HG03025 (cell line): ENCODE data around the gene STN1.

ENCODE experiments used
- ATAC-seq: cut with Tn5 transposase; IDR thresholded peaks from one replicate; pipeline ENCODE4 v1.9.1; 2021; ENCODE audit warnings: mild to moderate bottlenecking, moderate library complexity; ENCODE audit not compliant: unreplicated experiment, low FRiP score

Gene STN1

DNA sequence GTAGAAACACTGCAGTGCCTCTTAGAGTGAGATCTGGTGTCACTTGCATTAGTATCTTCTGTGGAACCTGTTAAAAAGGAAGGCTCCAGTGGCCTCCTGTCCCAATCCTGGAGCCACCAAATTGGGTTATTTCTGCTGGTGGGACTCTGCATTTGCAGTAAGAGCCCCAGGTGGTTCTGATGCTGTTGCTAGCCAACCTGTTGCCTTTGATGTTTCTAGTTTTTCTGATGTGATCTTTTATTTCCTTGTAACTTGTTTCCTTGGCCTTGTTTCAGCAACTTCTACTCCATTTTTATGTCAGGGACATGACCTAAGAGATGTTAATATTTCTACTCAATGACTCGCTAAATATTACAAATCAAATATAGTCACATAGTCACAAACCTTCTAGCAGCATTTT, 12.5 kb upstream of the STN1 start:
- no peak for ATAC-seq

DNA sequence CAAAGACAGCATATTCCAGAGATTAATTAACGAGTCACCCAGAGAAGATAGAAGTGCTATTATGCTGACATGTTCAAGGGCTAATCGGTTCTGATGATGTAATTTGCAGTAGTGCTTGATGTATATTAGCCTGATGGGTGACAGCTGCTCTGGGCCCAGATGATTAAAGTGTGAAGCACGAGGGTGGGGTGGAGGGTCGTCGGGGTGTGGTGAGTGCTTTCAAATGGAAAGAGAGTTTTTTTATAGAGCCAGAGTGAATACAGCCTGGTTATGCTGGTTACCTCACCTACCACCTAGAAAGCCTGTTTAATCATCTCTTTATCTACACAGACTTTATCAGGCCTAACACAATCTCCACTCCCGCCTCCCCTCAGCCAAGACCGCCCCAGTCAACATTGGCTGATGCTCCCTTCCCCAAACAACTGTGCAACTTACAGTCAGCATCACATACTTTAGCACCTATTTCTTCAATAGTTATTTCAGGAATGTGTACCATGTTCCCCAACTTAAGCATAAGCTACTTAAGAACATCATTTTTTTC, 11.5 kb upstream of the STN1 start:
- ATAC-seq, result no peak

DNA sequence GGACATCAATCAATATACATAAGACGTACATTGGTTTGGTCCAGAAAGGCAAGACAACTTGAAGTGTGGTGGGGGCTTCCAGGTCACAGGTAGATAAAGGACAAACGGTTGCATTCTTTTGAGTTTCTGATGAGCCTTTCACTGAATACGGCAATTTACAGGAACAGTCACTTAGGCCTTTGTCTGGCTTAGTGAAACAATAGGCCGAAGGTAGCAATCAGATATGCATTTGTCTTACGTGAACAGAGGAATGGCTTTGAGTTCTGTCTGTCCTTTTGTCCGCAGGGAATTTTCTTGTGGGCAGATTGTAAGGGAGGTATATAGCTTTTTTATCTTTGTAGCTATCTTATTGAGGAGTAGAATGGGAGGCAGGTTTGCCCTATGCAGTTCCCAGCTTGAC, 10.8 kb upstream of the STN1 start:
- no peak for ATAC-seq

DNA sequence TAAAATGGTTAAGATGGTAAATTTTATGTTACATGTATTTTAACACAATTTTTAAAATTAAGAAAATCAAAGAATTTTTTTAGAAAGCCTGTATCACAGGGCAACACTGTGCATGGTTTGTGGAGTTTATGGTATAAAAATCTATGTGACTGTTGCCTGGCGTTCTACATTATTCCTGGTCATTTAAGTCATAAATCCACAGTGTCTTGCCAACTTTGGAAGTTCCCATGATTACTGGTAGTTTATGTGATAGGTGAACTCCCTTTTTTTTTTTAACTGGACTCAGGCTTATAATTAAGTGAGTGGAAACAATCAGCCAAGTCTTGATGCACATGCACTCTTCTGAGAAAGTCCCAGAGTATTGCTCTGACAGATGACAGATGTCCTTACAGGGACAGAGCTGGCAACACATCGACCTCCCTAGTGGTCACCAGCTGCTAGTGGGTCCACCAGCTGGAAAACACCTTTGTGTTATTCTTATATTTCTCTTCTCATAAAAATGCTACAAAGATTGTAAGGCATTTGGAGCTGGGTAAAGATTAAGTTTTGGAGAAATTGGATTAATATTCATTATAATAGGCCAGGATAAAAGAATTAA, 8.8 kb upstream of the STN1 start:
- no peak for ATAC-seq

DNA sequence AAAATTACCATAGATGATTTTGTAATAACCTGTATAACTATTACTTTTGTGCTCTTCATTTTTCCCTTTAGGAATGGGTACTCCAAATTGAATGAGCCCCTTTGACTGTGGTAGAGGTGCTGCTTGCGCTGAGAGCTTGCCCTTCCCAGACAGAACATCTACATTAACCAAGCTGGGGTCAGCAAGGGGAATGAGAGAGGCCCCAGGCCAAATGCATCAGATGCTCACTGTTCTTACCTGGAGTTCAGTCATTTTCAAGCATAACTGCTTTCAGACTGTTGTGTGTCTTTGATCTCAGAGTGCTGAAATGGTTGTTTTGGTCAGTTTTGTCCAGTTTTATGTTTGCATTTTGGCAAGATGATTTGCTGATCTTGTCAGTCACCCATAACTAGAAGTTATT, 7.6 kb upstream of the STN1 start:
- ATAC-seq, result no peak

DNA sequence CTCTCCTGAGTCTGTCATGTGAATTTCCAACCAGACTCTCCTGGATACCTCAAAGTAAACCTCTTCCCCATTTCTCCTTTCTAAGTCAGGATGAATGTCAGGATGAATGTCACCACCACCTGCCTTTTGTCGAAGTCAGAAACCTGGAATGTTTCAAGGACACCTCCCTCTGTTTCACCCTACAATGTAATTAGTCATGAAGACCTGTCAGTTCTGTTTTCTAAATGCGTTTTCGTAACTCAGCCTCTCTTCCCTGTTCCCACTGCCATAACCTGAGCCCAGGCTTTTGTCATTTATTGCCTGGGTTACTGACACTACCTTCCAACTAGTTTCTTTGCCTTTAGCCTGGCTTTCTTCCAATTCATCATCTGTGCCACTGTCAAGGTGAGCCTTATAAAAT, 5.5 kb upstream of the STN1 start:
- no peak for ATAC-seq

DNA sequence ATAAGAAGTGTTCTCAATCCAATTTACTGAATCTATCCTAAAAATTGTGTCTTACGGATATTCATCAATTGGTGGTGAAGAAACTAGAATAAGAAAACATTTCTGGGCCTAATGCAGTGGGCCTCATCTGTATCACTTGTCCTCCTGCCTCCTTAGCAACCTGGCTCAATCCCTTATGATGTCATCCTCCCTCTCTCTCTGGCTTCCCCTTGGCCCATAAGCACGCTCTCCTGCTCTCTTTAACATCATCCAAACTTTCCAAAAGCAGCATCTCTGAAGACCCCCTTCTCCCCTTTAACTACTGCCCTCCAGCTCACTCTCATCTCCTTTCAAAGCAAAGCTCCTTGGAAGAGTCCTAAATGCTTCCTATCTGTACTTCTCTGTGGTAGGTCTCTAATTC, 4.7 kb upstream of the STN1 start:
- ATAC-seq, result no peak

DNA sequence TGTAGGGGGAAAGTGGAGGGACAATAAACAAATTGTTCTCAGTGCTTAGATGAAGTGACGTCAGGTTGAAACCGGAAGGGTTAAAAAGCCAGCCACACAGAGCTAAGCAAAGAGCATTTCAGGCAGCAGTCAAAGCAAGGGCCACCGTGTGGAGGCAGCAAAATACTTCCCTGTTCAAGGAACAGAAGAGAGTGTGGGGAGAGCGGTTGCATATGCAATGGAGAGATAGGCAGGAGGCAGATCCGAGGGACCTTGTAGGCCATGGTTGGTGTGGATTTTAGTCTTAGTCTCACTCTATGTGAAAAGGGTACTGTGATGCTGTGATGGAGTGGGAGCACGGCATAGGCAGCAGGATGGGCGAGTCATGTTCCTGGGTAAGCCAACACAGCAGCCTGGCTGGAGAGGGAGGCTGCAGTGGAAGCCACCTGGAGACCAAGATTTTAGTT, 3.8 kb upstream of the STN1 start:
- no peak for ATAC-seq

DNA sequence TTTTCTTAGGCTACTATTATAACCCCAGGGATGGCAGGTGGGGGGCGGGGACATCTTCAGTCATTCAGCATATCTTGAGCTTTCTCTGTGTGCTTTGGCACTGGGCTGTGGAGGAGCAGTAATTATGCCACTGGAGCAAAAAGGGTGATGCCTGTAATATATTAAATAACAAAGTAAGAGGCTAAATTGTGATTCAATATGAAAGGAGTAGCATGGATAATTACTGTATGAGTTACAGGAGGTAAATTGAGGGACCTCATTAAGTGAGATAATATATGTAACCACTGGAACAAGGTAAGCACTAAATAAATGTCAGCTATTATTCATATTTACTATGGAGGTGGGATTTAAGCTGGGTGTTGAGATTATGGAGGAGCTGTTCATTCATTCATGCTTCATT, 3.3 kb upstream of the STN1 start:
- no peak for ATAC-seq

DNA sequence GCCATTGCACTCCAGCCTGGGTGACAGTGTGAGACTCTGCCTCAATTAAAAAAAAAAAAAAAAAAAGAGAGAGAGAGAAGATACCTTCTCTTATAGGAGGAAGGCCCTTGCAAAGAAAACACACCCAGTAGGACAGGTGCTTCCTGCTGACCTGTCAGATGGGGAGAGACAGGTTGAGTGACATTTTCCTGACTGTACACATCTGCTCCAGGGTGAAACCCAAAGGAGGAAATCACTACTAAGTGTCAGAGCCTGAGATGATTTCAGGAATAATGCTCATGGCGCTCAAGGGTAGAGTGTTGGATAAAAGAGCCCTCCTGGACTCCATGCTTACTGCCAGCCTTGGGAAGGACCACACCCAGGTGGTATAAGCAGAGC, 1.7 kb upstream of the STN1 start:
- no peak for ATAC-seq

DNA sequence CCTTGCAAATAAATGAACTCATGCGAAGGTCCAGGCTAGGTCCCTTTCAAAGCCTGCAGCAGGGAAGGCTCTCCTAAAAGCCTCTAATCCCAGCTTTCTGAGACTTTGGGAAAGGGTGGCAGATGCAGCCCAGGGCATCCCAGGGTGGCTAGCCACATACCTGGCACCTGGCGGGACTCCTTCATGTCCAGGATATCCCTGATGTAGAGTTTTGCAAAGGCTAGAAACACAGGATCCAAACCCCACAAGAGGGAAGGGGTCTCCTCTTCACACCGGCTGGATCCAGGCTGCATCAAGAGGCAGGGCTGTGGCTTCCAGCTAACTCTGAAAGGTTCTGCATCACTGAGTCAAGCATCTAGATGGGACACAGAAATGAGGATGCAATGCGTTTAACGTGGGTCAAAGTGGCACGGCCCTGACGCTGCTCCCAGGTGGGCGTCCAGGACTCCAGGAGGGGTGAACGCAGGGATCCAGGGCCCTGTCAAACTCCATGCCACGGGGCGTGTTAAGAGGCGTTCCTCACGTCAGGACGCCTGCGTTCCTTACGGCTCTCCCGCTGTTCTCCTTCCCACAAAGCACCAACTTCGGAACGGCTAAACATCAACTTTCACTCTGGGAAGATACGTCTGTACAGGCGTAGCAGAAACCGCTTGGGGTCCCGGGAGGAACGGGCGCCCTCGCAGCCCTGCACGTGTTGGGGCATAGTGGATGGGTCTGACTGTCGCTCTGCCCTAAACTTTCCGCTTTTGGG, 507 bp downstream of the STN1 start:
- ATAC-seq, result peak; percentile 16

DNA sequence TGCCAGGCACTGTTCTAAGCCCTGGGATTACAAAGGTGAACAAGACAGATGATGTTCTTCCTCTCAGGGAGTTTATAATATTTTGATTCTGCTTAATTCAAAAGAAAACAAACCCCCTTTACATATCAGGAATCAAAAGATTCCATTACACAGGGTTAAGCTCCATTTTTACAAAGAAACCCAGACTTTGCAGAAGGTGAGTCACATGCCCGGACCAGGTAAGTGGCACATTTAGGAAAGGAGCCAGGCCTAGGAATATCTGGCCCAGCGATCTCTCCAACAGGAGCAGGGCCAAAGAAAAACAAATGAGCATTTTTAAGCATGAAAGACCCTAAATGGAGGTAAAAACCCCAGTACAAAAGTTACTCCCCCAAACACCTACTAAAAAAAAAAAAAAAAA, 1.1 kb downstream of the STN1 start:
- ATAC-seq, result no peak

DNA sequence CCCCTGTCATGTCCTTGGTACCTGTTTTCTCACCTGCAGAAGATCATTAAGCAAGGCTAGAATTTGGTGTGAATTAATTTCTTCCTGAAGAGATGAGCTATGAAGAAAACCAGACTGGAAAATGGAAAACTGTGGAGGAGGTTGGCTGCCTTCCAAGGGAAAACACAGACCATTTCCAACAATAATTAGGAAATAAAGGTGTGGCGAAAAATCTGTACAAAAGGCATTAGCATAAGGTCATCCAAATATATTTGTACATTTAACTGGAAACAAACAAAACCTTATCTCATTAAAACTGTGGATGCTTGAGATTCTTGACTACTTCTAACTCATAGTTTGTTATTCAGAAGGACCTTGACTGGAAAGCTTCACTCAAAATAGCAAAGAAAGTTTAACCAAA, 1.7 kb downstream of the STN1 start:
- ATAC-seq, result no peak

DNA sequence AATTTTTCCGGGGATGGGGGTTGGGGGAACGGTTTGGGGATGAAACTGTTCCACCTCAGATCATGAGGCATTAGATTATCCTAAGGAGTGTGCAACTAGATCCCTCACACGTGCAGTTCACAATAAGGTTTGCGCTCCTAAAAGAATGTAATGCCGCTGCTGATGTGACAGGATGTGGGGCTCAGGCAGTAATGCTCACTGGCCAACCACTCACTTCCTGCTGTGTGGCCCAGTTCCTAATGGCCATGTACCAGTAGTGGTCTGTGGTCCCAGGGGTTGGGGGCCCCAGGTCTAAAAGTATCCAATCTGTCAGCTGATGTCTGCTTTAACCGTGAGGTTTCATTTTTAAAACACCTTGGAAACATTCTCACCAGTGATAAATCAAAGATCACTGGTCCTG, 2.2 kb downstream of the STN1 start:
- ATAC-seq, result no peak

DNA sequence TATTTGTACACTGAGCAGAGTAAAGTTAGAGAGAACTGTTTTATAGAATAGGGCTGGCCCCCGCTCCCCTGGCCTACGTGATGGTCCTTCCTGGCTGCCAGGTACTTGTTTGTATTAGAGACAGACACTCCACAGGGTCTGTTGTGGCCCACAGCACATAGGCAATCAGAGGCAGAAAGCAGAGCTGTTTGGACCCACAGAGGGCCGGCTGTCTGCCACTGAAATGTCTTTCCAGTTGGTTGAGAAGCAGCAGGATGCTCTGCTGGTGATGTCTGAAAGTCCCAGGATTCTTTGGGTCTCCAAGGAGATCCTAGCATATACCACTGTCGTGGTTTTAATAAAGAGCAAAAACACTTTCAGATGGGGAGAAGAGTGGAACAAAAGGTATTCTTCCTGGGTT, 5.2 kb downstream of the STN1 start:
- ATAC-seq, result no peak

DNA sequence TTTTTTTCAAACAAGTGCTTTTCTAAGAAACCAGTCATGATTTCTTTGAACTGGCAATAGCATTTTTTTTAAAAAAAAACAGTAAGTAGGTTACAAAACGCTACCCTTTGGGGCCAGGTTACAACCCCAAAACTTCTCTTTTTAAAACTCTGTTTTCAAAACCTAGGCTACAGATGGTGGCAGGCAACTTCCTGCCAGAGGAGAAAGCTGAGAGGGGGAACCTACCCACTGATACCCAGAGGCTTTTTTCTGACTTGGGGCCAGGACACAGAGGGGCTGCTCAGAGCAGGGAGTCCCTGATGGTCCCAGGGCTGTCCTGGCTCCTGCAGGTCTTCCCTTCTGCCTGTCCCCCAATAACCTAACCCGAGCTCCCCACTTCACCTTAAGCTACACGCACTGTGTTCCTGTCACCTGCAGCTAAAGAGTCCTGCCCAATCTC, 6.9 kb downstream of the STN1 start:
- no peak for ATAC-seq

DNA sequence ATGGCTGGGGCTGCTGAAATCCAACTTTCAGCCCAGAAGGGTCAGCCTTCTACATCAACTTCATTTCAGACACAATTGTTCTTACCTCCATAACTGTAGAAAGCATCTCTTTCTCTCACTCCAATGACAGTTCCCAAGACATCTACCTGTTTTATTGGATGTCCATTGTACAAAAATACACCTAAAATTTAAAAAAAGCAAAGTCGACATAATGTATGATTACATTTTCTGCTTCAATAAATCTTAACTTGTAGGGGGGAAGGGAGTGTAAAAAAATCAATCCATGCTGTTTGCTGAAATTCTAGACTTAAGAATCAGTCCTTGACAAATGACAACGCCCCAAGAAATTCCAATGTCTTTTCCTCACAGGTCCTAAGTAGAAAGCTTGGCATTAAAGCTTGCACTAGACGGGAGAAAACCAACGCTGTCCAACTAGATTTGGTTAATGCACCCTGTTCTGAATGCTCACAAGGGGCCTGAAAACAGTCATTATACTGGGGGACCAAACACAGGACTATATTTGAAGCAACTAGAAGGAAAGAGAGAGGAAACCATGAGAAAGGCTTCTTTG, 7.5 kb downstream of the STN1 start:
- no peak for ATAC-seq

DNA sequence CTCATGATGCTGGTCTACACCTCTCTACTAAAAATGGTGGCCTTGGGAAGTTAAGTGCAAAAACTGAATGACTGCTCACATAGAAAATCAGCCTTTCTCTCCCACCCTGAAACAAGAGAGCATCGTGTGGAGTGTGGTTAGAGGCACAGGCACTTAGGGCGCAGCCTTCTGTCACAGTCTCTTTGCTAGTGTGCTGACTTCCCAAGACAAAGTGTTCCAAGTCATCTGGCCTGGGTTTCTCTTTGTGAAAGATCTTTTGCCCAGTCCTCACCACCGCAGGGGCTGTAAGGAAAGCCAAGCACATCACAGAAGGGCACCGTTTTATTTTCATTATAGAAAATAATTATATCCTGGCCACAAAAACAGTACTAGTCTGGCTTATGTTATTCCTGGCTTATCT, 12.5 kb downstream of the STN1 start:
- ATAC-seq, result no peak

DNA sequence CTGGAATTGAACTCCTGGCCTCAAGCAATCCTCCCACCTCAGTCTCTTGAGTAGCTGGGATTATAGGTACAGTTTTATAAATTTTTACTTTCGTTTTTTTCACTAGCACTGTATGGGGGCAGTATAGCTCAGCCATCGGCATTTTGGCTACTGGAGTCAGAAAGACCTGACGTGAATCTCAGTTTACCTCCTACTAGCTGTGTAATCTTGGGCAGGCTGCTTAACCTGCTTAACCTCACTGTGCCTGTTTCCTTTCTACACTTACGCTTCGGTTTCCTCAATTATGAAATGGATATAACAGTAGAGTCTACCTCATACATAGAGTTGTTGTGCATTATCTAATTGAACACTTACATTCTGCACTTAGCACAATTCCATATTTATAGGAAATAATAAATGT, 16.7 kb downstream of the STN1 start:
- ATAC-seq, result no peak

DNA sequence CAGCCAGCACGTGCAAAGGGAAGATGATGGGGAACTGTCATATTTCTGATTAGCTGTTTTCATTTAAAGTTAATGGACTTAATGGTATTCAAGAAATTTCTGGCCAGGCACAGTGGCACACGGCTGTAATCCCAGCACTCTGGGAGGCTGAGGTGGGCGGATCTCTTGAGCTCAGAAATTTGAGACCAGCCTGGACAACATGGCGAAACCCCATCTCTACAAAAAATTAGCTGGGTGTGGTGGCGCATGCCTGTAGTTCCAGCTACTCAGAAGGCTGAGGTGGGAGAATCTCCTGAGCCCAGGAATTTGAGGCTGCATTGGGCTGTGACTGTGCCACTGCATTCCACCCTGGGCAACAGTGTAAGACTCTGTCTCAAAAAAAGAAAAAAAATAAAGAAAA, 18.7 kb downstream of the STN1 start:
- ATAC-seq, result no peak

DNA sequence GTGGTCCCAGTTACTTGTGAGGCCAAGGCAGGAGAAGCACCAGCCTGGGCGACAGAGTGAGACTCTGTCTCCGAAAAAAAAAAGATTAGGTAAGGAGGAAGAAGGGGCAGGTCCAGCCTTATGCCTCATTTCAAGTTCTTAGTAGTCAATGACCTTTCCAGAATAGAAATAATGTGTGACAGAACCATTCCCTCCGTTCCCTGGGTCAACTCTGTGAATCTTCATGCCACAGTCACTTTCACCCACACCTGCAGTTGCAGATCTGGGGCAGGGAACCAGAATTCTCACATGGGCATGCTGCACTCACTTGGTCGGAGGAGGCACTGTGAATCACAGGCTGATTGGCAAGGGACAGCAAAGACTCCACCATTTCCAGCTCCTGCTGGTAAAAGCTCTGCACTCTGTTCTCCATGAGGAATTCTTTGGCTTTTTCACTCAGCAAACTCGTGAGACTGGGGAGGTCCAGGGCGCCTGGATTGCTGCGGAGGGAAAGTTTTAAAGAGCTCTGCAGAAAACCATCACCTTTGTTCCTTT, 20.7 kb downstream of the STN1 start:
- ATAC-seq, result no peak

DNA sequence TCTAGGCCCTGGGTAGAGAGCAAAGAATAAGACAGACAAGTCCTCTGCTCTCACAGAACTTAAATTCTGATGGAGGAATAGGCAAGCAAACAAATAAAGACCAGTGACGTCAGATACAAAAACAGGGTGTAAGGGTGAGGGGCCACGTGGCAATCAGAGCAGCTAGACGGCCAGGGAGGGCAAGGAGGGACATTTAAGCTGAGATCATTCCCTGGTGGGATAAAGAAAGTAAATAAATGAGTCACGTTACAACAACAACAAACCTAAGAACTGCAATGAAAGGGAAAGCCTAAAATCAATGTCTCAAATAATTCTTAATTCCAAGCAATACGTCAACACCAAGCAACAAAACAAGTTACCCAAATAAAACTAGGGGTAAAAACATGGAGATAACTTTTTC, 21.8 kb downstream of the STN1 start:
- ATAC-seq, result no peak
